DMS53 treated with DMSO at 0.1 percent for 48 hours (cell line): ENCODE data around the gene FAM89A.
A peak's percentile ranks its signal among the peaks of the same experiment; 100 is the strongest.
"Not testable (repeated sequence)": the region's sequence is repeated elsewhere in the genome, so short reads cannot be mapped to it uniquely, and the experiment has no call there.

Experiments
- DNase-seq: peaks from one replicate; lab custom pipeline; 2025; ENCODE audit not compliant: unreplicated experiment; lab: John Stamatoyannopoulos, UW

FAM89A gene

GRCh38 chr1:231057410-231057809 is 17.4 kb upstream of the FAM89A start:
- no peak for DNase-seq

GRCh38 chr1:231055271-231055670 is 15.2 kb upstream of the FAM89A start:
- DNase-seq, result no peak

GRCh38 chr1:231053493-231054162 is 13.6 kb upstream of the FAM89A start:
- no peak for DNase-seq

GRCh38 chr1:231052777-231053176 is 12.7 kb upstream of the FAM89A start:
- no peak for DNase-seq

- DNase-seq, result not testable (repeated sequence)
Observed at GRCh38 chr1:231050932-231051331, 10.9 kb upstream of the FAM89A start.

GRCh38 chr1:231050395-231050794 is 10.3 kb upstream of the FAM89A start:
- no peak for DNase-seq

- peak; percentile 66 for DNase-seq
Observed at GRCh38 chr1:231049121-231049979, 9.3 kb upstream of the FAM89A start.

GRCh38 chr1:231048419-231048818 is 8.4 kb upstream of the FAM89A start:
- not testable (repeated sequence) for DNase-seq

GRCh38 chr1:231047529-231047928 is 7.5 kb upstream of the FAM89A start:
- DNase-seq, result not testable (repeated sequence)

GRCh38 chr1:231046730-231047395 is 6.8 kb upstream of the FAM89A start:
- DNase-seq, result no peak

- not testable (repeated sequence) for DNase-seq
Observed at GRCh38 chr1:231045921-231046729, 6.1 kb upstream of the FAM89A start.

- DNase-seq, result no peak
Observed at GRCh38 chr1:231045286-231045685, 5.2 kb upstream of the FAM89A start.

- no peak for DNase-seq
Observed at GRCh38 chr1:231044588-231044987, 4.5 kb upstream of the FAM89A start.

- no peak for DNase-seq
Observed at GRCh38 chr1:231041719-231042261, 1.7 kb upstream of the FAM89A start.

GRCh38 chr1:231040800-231041718 is 1.0 kb upstream of the FAM89A start:
- DNase-seq, result no peak

GRCh38 chr1:231039161-231040018 is 664 bp downstream of the FAM89A start:
- DNase-seq, result peak; percentile 4

GRCh38 chr1:231037585-231038517 is 2.2 kb downstream of the FAM89A start:
- no peak for DNase-seq

- DNase-seq, result no peak
Observed at GRCh38 chr1:231036416-231036815, 3.6 kb downstream of the FAM89A start.
